GM19043 (cell line): ENCODE measurements around the gene TMEFF2.

Experiments used
- ATAC-seq: cut with Tn5 transposase; IDR thresholded peaks from one replicate; pipeline ENCODE4 v1.9.1; 2021; ENCODE audit warnings: low read depth; ENCODE audit not compliant: unreplicated experiment

The TMEFF2 gene

GRCh38 chr2:192184349-192184748, 10.4 kb downstream of the TMEFF2 start:
- no peak for ATAC-seq

DNA sequence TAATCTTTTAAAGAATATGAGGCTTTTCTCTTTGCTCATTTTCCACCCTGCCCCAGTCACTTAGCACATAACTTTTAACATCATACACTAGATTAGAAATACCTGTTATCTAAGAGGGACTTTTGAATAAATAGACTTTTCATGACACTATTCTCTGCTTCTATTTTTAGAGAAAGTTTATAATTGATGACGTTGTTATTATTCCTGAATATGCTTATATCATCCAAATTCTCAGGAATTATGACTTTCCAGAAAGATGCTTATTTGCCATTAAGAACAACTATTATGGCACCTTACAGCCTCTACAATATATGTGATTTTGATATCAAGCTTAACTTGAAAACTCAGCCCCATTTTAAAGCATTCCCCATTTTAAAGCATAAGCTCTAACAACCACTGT, 11.4 kb downstream of the TMEFF2 start:
- ATAC-seq, result no peak

DNA sequence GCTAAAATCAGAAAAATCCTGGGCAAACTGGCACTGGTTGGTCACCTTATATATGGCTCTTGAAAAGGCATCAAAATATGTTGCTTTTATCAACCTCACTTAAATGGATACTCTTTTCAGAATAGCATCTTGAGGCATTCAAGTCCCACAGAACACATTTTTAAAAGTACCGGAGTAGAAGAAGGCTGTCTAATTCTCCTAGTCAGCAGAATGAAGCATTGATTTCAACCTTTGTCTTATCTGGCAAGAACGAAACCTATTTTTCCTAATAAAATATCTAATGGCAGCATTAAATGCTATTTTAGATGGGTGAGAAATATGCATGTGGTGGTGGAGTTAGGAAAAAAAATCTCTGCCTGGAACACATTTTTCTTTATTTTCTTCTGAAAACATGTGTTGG, 27.8 kb downstream of the TMEFF2 start:
- no peak for ATAC-seq

DNA sequence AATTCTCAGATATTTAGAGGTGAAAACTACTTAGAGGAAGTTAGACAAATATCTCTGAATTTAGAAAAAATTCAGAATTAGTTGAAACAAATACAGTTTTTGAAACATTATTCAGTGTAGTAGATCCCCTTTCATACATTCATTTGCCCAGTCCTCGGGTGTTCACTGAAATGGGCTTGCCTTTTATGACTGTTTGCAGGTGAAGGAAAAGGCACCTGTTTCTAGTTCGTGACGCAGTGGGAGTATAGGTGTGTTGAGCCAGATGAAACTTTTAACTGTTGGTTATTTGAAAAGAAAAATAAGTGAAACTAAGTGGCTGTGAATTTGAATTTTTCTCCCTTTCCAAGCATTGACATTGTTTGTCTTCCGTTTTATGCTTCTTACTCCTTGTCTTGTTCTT, 28.9 kb downstream of the TMEFF2 start:
- no peak for ATAC-seq

DNA sequence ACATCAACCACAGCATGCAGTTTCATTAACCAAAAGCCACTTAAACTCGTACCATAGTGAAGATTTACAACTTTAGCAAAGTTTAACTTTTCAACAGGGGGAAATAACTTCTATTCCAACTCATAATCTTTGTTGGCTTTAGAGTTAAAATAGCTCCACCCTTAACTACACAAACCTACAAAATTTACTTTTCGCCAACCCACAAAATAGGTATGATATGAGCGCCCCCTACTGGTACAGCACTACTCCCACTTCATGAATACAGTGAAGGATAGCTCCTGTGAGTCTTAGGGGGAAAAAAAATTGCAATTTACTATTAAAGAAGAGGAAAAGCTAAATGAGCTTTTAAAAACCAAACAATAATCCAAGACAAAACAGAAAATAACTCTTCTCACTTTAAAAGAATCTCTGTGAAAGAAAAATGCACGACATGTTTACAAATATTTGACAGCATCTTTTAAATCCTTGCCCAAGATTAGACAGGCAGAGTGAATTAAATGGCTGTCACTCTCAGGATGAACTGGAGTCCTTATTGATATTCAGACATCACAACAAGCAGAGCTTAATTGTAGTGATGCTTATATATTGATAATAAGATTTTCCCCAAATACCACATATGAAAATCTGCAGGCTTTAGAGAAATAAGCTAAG, 32.2 kb downstream of the TMEFF2 start:
- peak; percentile 80 for ATAC-seq

DNA sequence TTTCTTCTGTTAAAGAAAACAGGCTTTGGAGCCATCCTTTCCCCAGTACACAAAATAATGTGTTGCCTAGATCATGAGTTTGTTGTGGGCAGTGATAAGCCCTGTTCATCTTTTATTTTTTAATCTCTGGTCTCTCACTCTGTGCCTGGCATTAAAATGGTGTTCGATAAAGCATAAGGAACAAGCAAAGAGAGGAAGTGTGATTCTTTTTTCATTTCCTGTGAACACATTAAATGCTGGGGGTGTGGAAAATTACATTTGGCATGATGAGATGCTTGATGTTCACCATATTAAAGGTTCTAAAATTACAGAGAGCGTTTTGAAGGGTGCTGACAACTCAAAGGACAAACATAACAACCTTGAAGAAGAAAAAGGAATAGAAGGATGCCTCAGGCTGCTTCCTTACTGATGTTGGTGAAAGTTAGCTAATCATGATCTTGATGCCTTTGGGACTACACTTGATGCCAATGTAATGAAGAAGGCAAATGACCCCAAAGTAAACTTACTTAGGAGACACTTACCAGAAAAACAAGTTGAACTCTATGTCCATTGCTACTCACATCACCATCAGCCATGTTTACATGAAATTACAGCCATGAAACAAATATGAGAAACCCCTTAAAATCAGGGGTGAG, 33.0 kb downstream of the TMEFF2 start:
- no peak for ATAC-seq

GRCh38 chr2:192159736-192160135, 35.0 kb downstream of the TMEFF2 start:
- ATAC-seq, result no peak

DNA sequence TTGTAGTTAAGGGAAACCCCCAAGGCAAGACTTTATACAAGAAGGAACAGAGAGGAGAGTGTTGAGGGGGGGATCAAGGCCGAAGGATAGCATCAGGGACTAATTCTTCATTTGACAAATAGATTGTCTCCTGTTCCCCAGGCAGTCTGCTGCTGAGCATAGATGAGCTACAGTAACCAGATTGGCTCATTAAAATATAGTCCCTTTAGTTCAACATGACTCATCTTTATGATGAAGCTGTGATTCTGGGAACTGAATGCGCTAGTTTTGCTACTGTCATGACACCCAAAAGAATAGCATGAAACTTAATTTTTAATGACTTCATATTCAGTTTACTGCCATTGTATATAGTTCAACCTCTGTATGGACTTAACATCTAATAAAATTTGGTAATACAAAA, 35.5 kb downstream of the TMEFF2 start:
- ATAC-seq, result no peak

DNA sequence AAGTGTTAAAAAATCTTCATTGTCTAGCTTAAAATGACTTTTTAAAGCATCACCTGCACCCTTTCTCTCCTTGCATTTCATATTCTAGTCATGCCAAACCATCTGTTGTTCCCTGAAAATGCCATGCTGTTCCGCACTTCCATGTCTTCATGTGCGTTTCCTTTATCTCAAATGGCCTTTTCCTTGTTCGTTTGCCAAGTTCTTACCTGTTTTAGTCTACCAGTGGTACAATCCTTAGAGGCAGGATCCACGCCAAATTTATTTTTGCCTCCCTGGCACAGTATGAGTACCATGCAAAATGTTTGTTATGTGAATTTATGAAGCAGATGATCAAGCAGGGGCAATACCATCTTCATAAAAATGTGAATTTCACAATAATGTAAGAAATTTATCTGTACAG, 37.0 kb downstream of the TMEFF2 start:
- ATAC-seq, result no peak

DNA sequence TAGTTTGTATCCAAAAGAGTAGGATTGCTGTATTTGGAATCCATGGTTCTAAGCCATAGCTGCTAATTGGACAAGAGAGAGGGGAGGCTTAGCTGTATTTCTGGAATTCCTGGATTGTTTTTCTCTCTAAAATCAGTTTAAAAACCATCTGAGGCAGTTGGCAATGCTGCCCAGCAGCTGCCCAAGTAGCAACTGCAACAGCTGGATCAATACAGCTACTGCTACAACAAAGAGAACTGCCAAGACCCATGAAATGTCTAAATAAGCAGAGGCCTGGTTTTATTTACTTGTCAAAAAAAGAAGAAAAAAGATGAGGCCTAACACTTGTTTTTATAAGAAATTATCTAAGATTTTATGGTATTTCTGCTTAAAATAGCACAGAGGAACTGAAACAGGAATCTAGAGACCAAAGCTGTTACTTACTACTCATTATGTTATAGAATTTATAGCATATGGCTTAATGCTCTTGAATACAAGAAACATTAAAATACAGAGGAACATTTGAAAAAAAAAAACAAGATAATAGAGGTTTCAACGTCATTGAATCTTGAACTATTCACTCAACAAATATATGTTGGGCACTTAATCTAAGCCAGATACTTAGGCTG, 39.1 kb downstream of the TMEFF2 start:
- no peak for ATAC-seq

DNA sequence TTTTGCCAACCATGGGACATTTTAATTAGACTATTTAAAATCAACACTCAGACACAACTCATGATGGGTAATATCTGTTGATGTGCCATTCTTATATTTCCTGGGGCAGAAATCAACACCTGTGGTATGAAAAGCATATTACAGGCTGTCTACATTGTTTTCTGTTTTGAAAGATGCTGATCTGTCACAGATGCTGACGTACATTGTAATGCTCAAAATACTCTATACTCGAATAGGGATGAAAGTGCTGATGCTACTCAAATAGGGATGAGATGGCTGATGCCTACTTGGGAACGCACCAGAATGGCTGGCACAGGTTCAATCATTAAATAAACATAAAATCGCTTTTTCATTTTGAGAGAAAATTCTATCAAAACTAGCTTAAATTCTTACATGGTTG, 41.2 kb downstream of the TMEFF2 start:
- ATAC-seq, result no peak

GRCh38 chr2:192151853-192152252, 42.9 kb downstream of the TMEFF2 start:
- no peak for ATAC-seq

GRCh38 chr2:192150166-192150565, 44.6 kb downstream of the TMEFF2 start:
- ATAC-seq, result no peak

DNA sequence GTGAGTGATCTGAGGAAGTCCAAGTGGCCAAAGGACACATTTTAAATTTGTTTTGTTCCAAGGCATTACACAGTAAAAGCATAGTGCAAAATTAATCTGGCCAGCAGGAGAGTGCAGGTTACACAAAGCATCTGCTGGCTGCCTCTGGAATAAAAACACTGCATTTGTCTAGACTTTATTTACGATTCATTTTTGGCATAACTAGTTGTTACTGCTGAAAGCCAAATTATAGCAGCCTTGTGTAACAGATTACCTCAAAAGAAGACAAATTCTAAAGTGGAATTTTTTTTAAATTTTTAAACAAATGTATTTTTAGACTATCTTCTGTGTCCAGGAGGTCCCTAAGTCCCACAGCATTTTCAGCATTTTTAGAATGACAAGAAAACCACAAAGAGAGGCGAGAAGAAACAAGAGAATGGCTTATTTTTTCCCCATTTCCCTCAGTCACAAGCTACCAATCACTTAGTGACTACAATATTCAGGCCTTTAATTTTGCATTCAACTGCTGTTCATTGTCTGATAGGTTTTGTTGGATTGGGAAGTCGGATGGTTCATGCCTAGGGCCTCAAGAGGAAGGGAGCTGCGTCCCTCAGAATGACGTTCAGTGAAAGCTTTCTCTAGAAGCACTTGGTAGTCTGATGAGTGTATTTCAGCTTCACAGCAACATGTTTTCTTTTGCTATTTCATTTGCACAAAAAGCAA, 46.0 kb downstream of the TMEFF2 start:
- ATAC-seq, result no peak

DNA sequence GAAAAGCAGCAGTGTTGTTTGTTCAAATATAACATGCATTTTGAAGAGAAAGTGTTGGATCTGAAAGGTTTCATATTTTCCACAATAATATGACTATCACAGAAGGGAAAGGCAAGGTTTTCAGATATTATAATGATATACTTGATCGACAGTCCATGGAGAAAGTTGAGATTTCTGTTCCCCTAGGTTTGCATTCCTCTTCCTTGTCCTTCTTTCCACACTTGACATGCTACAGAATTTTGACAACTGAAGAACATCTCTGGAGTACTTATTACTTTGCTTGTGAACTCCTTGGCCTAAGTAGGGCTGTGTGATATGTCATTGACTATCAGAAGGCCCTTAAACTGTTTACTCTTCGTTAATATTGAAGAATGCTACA, 46.5 kb downstream of the TMEFF2 start:
- no peak for ATAC-seq

DNA sequence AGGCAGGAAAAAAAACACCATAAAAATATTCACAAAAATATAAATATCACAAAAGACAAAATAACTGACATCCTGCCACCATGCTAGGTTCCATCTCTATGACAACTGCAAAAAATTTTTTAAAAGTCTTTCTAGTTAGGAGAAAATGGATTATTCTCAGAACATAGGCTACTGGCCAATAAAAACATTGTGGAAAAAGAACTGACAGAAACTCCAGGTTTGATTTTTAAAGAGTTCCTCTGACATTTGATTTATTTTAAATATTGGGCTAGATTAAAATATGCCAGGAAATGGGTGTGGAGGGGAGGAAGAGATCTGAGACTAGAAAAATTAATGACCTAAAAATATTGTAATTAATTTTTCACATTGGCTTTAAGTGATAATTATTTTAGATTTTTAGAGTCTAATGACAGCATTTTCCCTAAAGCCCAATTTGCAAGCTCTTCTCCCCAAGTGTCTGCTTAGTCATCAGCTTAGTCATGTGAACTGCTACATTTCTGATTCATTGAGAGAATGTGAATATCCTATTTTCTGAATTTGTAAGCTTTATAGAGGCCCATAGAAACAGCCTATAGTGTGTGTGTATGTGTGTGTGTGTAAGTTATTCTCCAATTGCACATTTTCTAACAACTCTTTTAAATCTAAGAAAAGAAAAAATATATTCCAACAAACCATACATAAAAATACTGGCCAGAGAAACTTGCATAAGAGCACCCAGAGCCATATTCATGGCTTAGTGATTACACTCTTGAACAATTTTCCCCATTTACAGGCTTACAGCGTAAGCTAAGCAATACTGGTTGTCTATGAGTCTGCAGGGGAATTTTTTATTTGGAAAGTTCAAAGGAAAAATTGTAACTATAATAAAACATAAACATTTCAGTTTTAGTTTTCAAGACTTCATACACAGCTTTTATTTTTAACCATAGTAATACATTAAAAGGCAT, 48.4 kb downstream of the TMEFF2 start:
- no peak for ATAC-seq

GRCh38 chr2:192145496-192145895, 49.2 kb downstream of the TMEFF2 start:
- ATAC-seq, result no peak

DNA sequence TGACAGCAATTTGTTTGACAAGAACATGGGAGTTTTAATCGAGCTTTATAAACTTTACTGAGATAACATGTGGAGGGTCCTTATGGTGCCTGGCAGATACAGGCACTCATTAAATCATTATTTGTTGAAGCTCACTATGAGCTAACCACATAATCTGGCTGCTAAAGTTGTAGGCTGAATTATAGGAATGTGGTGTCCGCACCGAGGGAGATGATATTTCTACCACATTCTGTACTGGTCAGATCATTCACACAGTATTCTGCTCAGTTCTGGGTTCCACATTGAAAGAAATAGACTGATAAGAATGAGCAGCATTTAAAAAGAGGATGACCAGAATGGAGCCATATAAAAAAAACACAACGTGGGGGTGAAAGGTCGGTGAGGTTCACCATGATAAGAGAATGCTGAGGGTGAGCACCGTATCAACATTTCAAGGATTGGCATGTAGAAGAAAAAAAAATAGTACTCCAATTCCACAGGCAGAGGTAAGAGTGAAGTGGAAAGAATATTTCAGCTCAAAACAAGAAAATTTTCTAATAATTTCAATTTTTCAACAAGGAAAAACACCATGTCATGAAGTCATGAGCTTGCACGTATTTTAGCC, 54.4 kb downstream of the TMEFF2 start:
- ATAC-seq, result no peak

DNA sequence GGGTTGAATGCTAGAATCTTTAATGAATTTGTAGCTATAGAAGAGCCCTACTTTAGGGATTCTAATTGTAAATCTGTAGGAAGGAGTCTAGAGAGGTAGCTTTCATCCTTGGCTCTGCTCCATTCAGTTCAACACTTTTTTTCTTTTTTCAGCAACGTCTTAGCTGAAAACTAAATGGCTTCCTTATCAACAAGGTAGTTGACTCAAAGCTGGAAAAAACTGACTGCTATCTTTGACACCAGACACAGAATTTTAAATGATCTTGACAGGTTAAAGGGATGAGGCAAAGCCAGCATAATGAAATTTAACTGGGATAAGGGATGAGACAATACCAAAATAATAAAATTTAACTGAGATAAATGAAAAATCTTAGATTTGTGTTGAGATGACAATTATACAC, 54.9 kb downstream of the TMEFF2 start:
- no peak for ATAC-seq

GRCh38 chr2:192137451-192137850, 57.3 kb downstream of the TMEFF2 start:
- ATAC-seq, result no peak
